HG02840 (cell line): ENCODE data around the gene ZDHHC14.

Source experiments
- ATAC-seq: cut with Tn5 transposase; IDR thresholded peaks from one replicate; pipeline ENCODE4 v1.9.1; 2021; ENCODE audit warnings: mild to moderate bottlenecking, moderate library complexity, moderate number of reproducible peaks; ENCODE audit not compliant: unreplicated experiment, low FRiP score

ZDHHC14 gene

GRCh38 chr6:157721830-157722229 is 340.8 kb downstream of the ZDHHC14 start:
- ATAC-seq: no peak

- no peak for ATAC-seq
Observed at GRCh38 chr6:157723376-157723775, 342.4 kb downstream of the ZDHHC14 start.

DNA sequence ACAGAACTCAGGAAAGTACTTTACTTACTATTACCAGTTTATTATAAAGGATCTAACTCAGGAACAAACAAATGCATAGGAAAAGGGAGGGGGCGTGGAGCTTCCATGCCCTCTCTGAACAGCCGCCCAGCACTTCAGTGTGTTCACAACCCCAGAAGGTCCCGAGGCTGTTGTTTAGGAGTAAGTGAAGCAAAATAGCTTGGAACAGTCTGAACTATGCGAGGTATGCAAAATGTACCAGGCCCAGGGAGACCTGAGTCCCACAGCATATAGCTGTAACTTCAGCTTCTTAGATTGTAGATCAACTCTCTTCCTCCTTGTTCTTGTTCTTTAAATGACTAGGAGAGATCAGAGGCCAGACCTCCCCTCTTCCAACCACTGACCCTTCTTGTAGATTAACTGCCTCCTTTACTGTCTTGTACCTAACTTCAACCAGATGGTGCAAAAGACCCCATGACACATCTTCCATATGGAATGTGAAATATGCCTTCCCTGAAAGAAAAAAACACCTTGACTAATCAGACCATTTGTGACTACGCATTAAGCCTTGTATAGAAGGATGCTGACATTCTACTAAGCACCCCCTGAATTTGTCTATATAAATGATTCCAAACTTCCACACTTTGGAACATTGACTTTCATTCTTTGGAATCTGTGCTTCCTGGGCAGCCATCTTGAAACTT is 343.3 kb downstream of the ZDHHC14 start:
- no peak for ATAC-seq

DNA sequence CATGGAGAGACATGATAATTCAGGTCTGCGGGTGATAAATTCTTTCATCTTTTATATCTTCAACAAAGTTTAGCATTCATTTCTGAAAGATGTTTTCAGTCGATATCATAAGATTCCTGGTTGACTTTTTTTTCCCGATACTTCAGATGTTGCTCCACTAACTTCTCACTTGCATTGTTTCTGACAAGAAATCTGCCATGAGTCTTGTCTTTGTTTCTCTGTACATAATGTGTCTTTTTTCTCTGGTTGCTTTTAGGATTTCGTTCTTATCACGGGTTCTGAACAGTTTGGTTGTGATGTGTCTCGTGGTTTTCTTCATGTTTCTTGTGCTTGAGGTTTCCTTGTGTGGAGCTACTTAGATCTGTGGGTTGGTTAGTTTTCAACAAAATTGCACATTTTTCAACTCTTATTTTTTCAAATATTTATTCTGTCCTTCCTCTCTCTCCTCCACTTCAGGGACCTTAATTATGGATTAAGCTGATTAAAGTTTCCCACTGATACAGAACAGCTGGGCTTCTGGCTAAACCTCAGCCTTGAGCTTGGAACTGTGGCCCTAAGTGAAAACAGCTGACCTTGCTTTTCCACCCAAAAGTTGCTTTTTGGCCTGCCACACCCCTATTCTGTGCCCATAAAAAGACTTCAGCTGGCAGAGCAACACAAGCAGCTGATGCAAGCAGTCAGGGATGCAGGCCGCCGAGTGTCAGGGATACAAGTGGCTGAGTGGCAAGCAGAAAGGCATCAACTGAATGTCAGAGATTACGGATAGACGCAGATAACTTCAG is 344.2 kb downstream of the ZDHHC14 start:
- ATAC-seq: no peak

DNA sequence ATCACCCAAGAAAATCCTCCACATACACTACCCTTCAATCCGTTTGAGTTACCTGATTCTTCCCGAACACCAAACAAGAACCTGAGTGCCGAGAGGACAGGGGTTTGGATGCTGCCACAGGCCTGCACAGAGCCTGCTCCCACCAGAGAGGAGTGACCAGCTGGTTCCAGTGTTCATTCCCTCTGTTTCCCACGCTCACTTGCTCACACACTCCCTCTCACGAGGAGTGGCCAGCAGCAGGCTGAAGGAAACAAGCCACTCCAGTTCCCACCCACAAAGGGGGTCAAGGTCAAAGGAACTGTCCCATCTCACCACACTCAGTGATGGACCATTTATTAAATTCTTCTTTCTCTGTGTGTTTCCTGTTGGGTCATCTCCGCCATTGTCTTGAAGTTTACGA is 344.8 kb downstream of the ZDHHC14 start:
- ATAC-seq: no peak

DNA sequence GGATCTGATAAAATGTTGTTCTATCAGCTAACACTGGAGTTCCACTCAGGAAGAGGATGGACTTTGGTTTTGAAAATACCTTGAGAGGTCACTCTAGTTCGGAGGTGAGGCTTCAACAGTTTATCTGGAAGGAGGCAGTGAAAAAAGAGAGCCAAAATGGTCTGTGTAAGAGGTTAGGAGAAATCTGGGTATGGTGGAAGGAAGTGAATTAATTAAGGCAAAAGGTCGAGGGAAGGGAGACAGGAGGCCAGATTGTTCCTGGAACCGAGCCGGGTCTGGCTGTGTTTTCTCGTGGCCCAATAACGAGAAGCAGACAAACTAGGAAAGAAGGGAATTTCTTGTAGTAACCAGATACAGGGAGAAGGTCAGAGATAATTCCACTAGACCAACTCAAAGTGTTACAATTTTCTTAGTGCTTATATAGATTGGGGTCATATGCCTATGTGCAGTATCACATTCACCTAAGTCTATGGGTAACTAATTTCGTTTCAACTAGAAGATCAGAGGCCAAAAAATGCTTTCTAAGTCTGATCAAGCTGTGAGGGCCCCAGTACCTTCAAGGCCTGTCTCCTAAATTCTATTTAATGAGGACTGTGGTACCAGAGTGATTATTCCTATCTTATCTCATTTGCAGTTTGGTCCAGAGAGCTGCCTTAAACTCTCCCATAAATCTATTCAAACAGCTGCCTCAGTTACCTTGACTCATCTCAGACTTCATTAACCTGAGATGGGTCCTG is 346.1 kb downstream of the ZDHHC14 start:
- no peak for ATAC-seq
